ENCODE data around the gene GM2A. TPM values are rescaled to one million over a fixed set of nuclear protein-coding genes. Genes with fewer than 3 reads are reported as not detected.

GM2A gene
- polyA plus RNA-seq: 31.5 TPM

- Mint-ChIP-seq H3K4me1 (peaks cover 26 to 47% (median 45%) of the 10 kb centered on the region in 3 donors), H3K4me3 (peak within 1 kb of the TSS; percentile 93 to 99 (median 96)), H3K27me3 (peaks cover 1% of the 10 kb centered on the region), H3K27ac (peak within 1 kb of the TSS; percentile 87 to 98 (median 94)), H3K36me3 (no peaks in the 10 kb centered on the region), H3K9me3 (no peaks in the 10 kb centered on the region)
Measured at GRCh38 chr5:151252762-151253604, at the start of gene GM2A. TSS of gene GM2A (plus strand) at chr5:151253185. CDS start at chr5:151253217, 32 bp downstream.

- no peaks in the 10 kb centered on the region for H3K27me3 Mint-ChIP-seq
- peak overlapping the region in 1 of 4 donors; percentile 63 for H3K4me3 Mint-ChIP-seq
- H3K4me1 Mint-ChIP-seq: peaks cover 25 to 42% (median 30%) of the 10 kb centered on the region in 3 donors
- no peaks in the 10 kb centered on the region for H3K9me3 Mint-ChIP-seq
- peaks cover 19% of the 10 kb centered on the region for H3K36me3 Mint-ChIP-seq
- no peak overlapping the region for H3K27ac Mint-ChIP-seq
Measured at GRCh38 chr5:151204051-151204450, 48.9 kb upstream of the GM2A start.

DNA sequence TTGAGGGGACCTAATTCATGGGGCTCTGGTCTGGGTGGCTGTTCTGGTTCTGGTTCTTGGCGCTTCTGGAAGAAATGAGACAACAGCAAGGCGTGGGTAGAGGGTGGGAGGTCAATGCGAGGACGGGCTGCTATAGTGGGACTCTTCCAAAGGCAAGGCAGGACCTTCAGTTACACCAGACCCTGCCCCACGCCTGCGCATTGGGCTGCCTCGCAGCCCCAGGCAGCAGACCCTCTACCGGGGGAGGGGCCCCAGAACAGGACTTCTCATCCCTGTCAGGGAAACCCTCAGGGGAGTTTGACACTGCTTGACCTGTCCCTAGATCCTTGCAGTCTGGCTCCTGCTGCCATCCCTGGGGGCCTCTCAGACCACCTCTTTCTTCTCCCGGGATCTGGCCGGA is 47.6 kb upstream of the GM2A start:
- H3K36me3 Mint-ChIP-seq: peaks cover 12% of the 10 kb centered on the region
- no peaks in the 10 kb centered on the region for H3K27me3 Mint-ChIP-seq
- H3K4me1 Mint-ChIP-seq: peaks cover 25 to 48% (median 38%) of the 10 kb centered on the region in 3 donors
- H3K9me3 Mint-ChIP-seq: no peaks in the 10 kb centered on the region
- no peak overlapping the region for H3K4me3 Mint-ChIP-seq
- peak overlapping the region in 1 of 3 donors; percentile 58 for H3K27ac Mint-ChIP-seq

DNA sequence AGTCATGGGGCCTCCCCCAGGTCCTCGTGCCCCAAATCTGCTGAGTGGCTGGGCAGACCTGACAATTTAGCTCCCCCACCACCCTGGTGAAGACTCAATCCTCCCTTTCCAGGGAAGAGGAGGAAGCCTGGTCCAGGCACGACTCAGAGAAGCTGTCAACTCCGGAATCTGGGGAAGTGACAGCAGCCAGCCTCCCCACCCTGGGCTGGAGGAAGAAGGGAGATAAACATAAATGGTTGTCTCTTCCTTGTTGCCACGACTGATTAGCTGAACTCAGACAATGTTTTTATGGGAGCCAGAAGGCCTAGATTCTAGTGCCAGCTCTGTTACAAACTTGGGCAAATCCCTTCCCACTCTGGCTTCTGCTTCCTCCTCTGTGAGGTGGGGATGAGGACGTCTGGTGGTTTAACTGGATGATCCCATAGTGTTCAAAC is 44.5 kb upstream of the GM2A start:
- Mint-ChIP-seq H3K4me3 (peak overlapping the region in 2 of 4 donors; percentile 14 to 63), H3K36me3 (peaks cover 6% of the 10 kb centered on the region), H3K27ac (peak overlapping the region; percentile 12 to 73 (median 56)), H3K9me3 (no peaks in the 10 kb centered on the region), H3K27me3 (no peaks in the 10 kb centered on the region), H3K4me1 (peaks cover 31 to 50% (median 48%) of the 10 kb centered on the region in 3 donors)

DNA sequence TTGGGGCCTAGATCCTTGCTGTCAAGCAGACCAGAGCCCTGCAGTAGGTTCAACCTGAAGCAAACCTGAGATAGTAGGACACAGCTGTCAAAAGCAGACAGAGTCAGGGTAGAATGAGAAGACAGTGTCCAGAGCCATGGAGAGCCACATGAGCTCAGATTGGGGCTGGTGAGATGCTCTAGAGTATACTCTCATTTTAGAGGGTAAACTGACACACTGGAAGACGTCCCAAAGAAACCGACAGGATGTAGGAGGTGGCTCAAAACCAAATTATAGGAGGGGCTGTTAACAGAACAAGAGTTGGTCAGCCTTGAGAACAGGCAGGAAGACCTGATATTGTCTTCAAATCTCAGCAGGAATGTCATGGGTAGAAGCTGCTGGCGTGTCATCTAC is 40.6 kb upstream of the GM2A start:
- Mint-ChIP-seq H3K36me3 (peaks cover 6% of the 10 kb centered on the region), H3K4me1 (peaks cover 51 to 70% (median 70%) of the 10 kb centered on the region in 3 donors), H3K27ac (peak overlapping the region; percentile 93 to 98 (median 98)), H3K4me3 (peak overlapping the region; percentile 72 to 95 (median 88)), H3K9me3 (no peaks in the 10 kb centered on the region), H3K27me3 (no peaks in the 10 kb centered on the region)

- Mint-ChIP-seq H3K27ac (peak overlapping the region; percentile 93 to 98 (median 98)), H3K36me3 (no peaks in the 10 kb centered on the region), H3K9me3 (no peaks in the 10 kb centered on the region), H3K27me3 (no peaks in the 10 kb centered on the region), H3K4me1 (peaks cover 59 to 74% (median 69%) of the 10 kb centered on the region in 3 donors), H3K4me3 (peak overlapping the region; percentile 72 to 93 (median 87))
Measured at GRCh38 chr5:151213803-151214613, 39.0 kb upstream of the GM2A start.

DNA sequence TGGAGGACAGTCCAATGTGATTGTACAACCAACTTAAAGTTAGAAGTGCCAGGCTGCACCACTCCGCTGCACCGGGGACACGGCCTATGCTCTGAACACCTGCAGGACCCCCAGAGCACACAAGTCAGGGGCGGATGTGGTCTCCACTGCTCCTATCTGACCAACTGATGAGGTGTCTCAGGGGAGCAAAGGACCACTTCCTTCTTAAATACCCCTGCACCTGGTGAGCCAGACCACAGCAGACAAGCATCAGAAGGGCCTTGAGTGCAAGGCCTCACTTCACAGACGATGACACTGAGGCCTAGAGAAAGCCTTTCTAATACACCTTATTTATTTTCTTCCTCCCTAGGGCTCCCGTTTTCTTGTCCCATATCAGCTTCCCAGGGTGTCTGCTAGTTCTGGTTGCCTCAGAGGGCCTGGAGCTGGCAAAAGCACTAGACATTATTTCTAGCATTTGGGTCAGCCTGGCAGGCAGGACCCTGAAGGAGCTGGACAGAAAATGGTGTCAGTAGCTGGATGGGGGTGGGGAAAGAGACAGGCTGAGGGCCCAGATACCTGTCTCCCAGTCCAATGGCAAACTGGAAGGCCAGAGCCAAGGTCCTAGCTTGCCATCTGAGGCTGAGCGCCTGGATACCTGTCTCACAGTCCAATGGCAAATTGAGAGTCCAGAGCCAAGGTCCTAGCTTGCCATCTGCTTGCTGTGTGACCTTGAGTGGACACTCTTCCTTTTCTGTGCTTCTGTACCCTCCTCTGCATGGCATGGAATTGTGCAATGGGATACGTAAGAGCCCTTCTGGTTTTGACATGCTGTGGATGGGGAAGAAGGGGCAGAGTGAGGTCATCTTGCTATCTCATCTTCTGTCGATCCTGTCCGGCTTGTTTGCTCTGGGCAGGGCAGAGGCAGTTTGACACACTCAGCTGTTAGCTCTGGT is 38.1 kb upstream of the GM2A start:
- no peaks in the 10 kb centered on the region for H3K9me3 Mint-ChIP-seq
- H3K36me3 Mint-ChIP-seq: no peaks in the 10 kb centered on the region
- peak overlapping the region; percentile 72 to 93 (median 87) for H3K4me3 Mint-ChIP-seq
- no peaks in the 10 kb centered on the region for H3K27me3 Mint-ChIP-seq
- peak overlapping the region; percentile 93 to 98 (median 98) for H3K27ac Mint-ChIP-seq
- peaks cover 66 to 76% (median 69%) of the 10 kb centered on the region in 3 donors for H3K4me1 Mint-ChIP-seq

GRCh38 chr5:151215546-151215880 is 37.5 kb upstream of the GM2A start:
- H3K4me3 Mint-ChIP-seq: peak overlapping the region in 3 of 4 donors; percentile 62 to 93 (median 81)
- no peaks in the 10 kb centered on the region for H3K27me3 Mint-ChIP-seq
- H3K4me1 Mint-ChIP-seq: peaks cover 72 to 80% (median 73%) of the 10 kb centered on the region in 3 donors
- H3K27ac Mint-ChIP-seq: peak overlapping the region; percentile 93 to 98 (median 98)
- no peaks in the 10 kb centered on the region for H3K9me3 Mint-ChIP-seq
- no peaks in the 10 kb centered on the region for H3K36me3 Mint-ChIP-seq

DNA sequence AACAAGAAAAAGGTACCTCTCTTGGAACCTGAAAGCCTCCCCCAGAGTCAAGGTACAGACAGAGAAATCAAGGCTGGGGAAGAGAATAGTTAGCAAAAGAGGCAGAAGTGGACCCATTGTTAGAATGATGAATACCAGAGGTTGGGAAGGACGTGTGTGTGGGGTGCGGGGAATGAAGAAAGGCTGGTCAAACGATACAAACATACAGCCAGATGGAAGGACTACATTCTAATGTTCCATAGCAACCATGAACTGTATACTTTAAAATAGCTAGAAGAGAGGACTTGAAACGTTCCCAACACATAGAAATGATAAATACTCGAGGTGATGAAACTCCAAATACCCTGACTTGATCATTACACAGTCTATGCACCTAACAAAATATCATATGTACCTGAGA is 36.2 kb upstream of the GM2A start:
- Mint-ChIP-seq H3K4me3 (peak overlapping the region in 3 of 4 donors; percentile 46 to 93 (median 75)), H3K27me3 (no peaks in the 10 kb centered on the region), H3K36me3 (no peaks in the 10 kb centered on the region), H3K27ac (peak overlapping the region; percentile 9 to 98 (median 94)), H3K9me3 (no peaks in the 10 kb centered on the region), H3K4me1 (peaks cover 71 to 83% (median 74%) of the 10 kb centered on the region in 3 donors)

DNA sequence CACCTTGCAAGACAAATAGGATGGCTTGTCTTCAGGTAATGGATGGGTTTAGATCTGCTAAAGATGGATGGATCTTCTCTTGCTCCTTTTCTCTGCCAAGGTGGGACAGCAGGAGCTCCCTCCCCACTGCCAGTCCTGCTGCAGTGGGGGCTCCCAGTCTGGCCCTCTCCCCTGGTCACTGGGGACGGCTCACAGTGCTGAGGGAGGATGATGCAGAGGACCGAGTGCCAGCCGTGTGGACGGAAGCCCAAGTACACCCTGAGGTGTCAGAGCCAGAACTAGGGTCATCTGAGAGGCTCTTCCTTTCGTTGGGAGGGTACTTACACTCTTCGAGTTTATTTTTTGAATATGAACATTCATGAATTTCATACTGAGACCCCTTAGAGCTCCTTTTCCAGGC is 34.8 kb upstream of the GM2A start:
- Mint-ChIP-seq H3K9me3 (no peaks in the 10 kb centered on the region), H3K4me3 (peak overlapping the region in 3 of 4 donors; percentile 31 to 63 (median 56)), H3K36me3 (peaks cover 2% of the 10 kb centered on the region), H3K27me3 (no peaks in the 10 kb centered on the region), H3K27ac (peak overlapping the region; percentile 23 to 70 (median 50)), H3K4me1 (peaks cover 75 to 84% (median 80%) of the 10 kb centered on the region in 3 donors)

GRCh38 chr5:151219138-151219537 is 33.8 kb upstream of the GM2A start:
- no peaks in the 10 kb centered on the region for H3K9me3 Mint-ChIP-seq
- H3K27ac Mint-ChIP-seq: peak overlapping the region in 2 of 3 donors; percentile 30 to 70
- H3K27me3 Mint-ChIP-seq: no peaks in the 10 kb centered on the region
- peaks cover 2% of the 10 kb centered on the region for H3K36me3 Mint-ChIP-seq
- H3K4me3 Mint-ChIP-seq: peak overlapping the region in 2 of 4 donors; percentile 34 to 52
- H3K4me1 Mint-ChIP-seq: peaks cover 72 to 80% (median 75%) of the 10 kb centered on the region in 3 donors

DNA sequence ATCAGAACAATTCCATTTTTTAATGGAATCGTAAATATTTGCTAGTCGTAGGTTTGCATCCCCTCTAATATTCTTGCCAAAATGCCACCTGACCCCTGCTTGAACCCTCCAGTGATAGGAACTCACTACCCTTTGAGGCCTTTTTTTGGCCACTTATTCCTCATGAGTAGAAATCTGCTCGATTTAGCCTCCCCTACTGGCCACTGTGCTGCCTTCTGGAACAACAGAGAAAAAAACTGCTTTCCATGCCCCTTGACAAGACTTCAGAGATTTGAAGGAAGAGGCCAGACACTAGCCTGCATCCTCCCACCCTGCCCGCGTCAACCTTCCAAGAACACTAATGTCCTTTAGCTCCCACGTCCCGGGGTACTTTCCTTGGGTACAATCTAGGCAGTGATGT is 33.2 kb upstream of the GM2A start:
- no peaks in the 10 kb centered on the region for H3K27me3 Mint-ChIP-seq
- peak overlapping the region in 2 of 3 donors; percentile 41 to 91 for H3K27ac Mint-ChIP-seq
- H3K4me1 Mint-ChIP-seq: peaks cover 70 to 80% (median 75%) of the 10 kb centered on the region in 3 donors
- peak overlapping the region in 3 of 4 donors; percentile 45 to 93 (median 85) for H3K4me3 Mint-ChIP-seq
- H3K9me3 Mint-ChIP-seq: no peaks in the 10 kb centered on the region
- H3K36me3 Mint-ChIP-seq: peaks cover 3% of the 10 kb centered on the region

GRCh38 chr5:151221574-151221973 is 31.4 kb upstream of the GM2A start:
- H3K27ac Mint-ChIP-seq: peak overlapping the region in 2 of 3 donors; percentile 83 to 98
- peaks cover 69 to 71% (median 69%) of the 10 kb centered on the region in 3 donors for H3K4me1 Mint-ChIP-seq
- H3K4me3 Mint-ChIP-seq: peak overlapping the region; percentile 79 to 93 (median 90)
- peaks cover 3% of the 10 kb centered on the region for H3K36me3 Mint-ChIP-seq
- no peaks in the 10 kb centered on the region for H3K9me3 Mint-ChIP-seq
- H3K27me3 Mint-ChIP-seq: no peaks in the 10 kb centered on the region

Data from IgD-negative memory B cell (primary cell).